Measurements from ENCODE around the gene PLBD2. TPM values are rescaled to one million over a fixed set of nuclear protein-coding genes. Genes with fewer than 3 reads are reported as not detected.

Gene PLBD2
- total RNA-seq, 1 experiment from 2014 or later, result 31.4 TPM

DNA sequence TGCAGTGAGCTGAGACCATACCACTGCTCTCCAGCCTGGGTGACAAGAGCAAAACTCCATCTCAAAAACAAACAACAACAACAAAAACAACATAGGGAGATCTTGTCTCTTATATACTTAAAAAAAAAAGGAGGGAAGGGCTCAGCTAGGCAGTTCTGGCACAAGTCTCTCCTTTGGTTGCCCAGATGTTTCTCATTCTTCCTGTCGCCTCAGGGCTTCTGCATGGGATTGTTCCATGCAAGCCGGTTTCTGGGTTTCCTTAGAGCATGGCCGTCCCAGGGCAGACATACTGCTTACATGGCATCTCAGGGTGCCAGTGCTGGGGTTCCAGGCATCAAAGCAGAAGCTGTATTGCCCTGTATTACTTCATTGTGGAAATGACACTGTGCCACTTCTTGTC, 18.3 kb upstream of the PLBD2 start:
- Histone ChIP-seq H3K9ac (ENCODE audit: extremely low read depth, insufficient read length, low read length) (no peak overlapping the region), H2BK20ac (ENCODE audit: low read depth, low read length, poor library complexity, severe bottlenecking) (no peak overlapping the region), H2BK15ac (ENCODE audit: low read depth, low read length) (no peak overlapping the region), H4K20me1 (ENCODE audit: control insufficient read depth, insufficient read depth, insufficient read length) (no peaks in the 10 kb centered on the region), H4K5ac (ENCODE audit: insufficient read length, low read depth, low read length) (no peak overlapping the region), H2BK12ac (ENCODE audit: insufficient read length, low read depth, low read length) (no peak overlapping the region), H3K27me3 (ENCODE audit: insufficient read depth, low read length) (no peaks in the 10 kb centered on the region), H3K79me1 (ENCODE audit: insufficient read depth, low read depth, low read length, poor library complexity, severe bottlenecking) (no peaks in the 10 kb centered on the region), H3K79me2 (ENCODE audit: insufficient read depth, low read length) (no peaks in the 10 kb centered on the region), H4K8ac (replicated peaks; ENCODE audit: insufficient read length, low read depth, low read length) (no peak overlapping the region), H2AK5ac (ENCODE audit: insufficient read length, low read length) (no peak overlapping the region), H2AFZ (ENCODE audit: low read length) (no peak overlapping the region), H3K14ac (ENCODE audit: insufficient read depth, low read length) (no peak overlapping the region), H2BK120ac (ENCODE audit: low read depth, low read length, poor library complexity, severe bottlenecking) (no peak overlapping the region), H3K4ac (ENCODE audit: low read depth, low read length) (no peak overlapping the region), H3K23ac (ENCODE audit: insufficient read length, low read depth, low read length) (no peak overlapping the region), H3K27ac (ENCODE audit: insufficient read length, low read depth, low read length) (no peak overlapping the region), H3K4me2 (ENCODE audit: insufficient read depth, insufficient read length, low read length) (no peak overlapping the region), H2BK5ac (ENCODE audit: insufficient read length, low read length) (no peak overlapping the region), H3K23me2 (ENCODE audit: insufficient read length, low read depth, low read length, poor library complexity, severe bottlenecking) (peaks cover 2% of the 10 kb centered on the region), H3K56ac (ENCODE audit: insufficient read length, low read depth, low read length) (no peak overlapping the region), H3K18ac (ENCODE audit: insufficient read length, low read depth, low read length) (no peak overlapping the region), H3K4me1 (ENCODE audit: insufficient read depth, low read length) (no peaks in the 10 kb centered on the region), H3K9me3 (ENCODE audit: control insufficient read depth, low read depth, low read length) (no peaks in the 10 kb centered on the region), H4K91ac (ENCODE audit: insufficient read length, low read depth, low read length) (no peak overlapping the region), H3T11ph (ENCODE audit: low read length) (no peak overlapping the region)
- no CpG with 5 or more reads among the region's 3 CpGs for whole genome bisulfite sequencing (ENCODE audit: extremely low coverage, insufficient read length, low lambda C conversion rate)
- TF ChIP-seq, protein P1, sequence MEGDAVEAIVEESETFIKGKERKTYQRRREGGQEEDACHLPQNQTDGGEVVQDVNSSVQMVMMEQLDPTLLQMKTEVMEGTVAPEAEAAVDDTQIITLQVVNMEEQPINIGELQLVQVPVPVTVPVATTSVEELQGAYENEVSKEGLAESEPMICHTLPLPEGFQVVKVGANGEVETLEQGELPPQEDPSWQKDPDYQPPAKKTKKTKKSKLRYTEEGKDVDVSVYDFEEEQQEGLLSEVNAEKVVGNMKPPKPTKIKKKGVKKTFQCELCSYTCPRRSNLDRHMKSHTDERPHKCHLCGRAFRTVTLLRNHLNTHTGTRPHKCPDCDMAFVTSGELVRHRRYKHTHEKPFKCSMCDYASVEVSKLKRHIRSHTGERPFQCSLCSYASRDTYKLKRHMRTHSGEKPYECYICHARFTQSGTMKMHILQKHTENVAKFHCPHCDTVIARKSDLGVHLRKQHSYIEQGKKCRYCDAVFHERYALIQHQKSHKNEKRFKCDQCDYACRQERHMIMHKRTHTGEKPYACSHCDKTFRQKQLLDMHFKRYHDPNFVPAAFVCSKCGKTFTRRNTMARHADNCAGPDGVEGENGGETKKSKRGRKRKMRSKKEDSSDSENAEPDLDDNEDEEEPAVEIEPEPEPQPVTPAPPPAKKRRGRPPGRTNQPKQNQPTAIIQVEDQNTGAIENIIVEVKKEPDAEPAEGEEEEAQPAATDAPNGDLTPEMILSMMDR (conservative IDR thresholded peaks at IDR 0.05), result no peak
- Mint-ChIP-seq H3K4me1 (peaks cover 6 to 14% of the 10 kb centered on the region in 2 experiments), H3K27ac (no peak overlapping the region), H3K36me3 (ENCODE audit: insufficient read depth in 1 of 3, low read depth in 3 of 3) (no peaks in the 10 kb centered on the region), H3K27me3 (ENCODE audit: low read depth) (peaks cover 10% of the 10 kb centered on the region), H3K4me3 (no peak overlapping the region; a peak in 1 of 5 replicates), H3K9me3 (no peaks in the 10 kb centered on the region)
- DNase-seq, result no peak
